ENCODE data around the gene FRMD5.

DNA sequence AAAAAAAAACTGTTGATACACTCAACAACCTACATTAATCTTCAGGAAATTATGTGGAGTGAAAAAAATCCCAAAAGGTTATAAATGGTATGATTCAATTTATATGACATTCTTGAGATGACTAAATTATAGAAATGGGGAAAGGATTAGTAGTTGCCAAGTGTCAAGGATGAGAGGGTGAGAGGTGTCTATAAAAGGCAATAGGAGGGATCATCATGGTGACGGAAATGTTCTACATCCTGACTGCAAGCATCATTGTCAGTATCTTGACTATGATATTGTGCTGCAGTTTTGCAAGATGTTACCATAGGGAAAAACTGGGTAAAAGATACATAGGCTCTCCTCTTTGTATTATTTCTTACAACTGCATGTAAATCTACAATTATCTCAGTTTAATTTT is 125.6 kb downstream of the FRMD5 start:
- TF ChIP-seq, protein P1, sequence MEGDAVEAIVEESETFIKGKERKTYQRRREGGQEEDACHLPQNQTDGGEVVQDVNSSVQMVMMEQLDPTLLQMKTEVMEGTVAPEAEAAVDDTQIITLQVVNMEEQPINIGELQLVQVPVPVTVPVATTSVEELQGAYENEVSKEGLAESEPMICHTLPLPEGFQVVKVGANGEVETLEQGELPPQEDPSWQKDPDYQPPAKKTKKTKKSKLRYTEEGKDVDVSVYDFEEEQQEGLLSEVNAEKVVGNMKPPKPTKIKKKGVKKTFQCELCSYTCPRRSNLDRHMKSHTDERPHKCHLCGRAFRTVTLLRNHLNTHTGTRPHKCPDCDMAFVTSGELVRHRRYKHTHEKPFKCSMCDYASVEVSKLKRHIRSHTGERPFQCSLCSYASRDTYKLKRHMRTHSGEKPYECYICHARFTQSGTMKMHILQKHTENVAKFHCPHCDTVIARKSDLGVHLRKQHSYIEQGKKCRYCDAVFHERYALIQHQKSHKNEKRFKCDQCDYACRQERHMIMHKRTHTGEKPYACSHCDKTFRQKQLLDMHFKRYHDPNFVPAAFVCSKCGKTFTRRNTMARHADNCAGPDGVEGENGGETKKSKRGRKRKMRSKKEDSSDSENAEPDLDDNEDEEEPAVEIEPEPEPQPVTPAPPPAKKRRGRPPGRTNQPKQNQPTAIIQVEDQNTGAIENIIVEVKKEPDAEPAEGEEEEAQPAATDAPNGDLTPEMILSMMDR (conservative IDR thresholded peaks at IDR 0.05 in 1 of 2, IDR thresholded peaks at IDR 0.05 in 1 of 2; ENCODE audit: low read depth in 1 of 2, low read length in 2 of 2): no peak
- no peak for TF ChIP-seq EZH2 (IDR thresholded peaks at IDR 0.05; ENCODE audit: low read length, missing control alignments)

Data from fibroblast of lung (primary cell).